ENCODE measurements around the gene SPATS1.

- TF ChIP-seq POLR2A (IDR thresholded peaks at IDR 0.05) (no peak), CTCF (IDR thresholded peaks at IDR 0.05 in 4 of 5, conservative IDR thresholded peaks at IDR 0.05 in 1 of 5) (no peak)
Measured at GRCh38 chr6:44329858-44330257, 12.6 kb upstream of the SPATS1 start.

Measured in gastrocnemius medialis (tissue), 4 donors.